ENCODE measurements around the gene NAP1L1. TPM values are rescaled to one million over a fixed set of nuclear protein-coding genes. Genes with fewer than 3 reads are reported as not detected.
A peak's percentile ranks its signal among the peaks of the same experiment; 100 is the strongest.

Gene NAP1L1
- total RNA-seq, 4 donors from 2014 or later, result 103 to 279 (median 201) TPM

DNA sequence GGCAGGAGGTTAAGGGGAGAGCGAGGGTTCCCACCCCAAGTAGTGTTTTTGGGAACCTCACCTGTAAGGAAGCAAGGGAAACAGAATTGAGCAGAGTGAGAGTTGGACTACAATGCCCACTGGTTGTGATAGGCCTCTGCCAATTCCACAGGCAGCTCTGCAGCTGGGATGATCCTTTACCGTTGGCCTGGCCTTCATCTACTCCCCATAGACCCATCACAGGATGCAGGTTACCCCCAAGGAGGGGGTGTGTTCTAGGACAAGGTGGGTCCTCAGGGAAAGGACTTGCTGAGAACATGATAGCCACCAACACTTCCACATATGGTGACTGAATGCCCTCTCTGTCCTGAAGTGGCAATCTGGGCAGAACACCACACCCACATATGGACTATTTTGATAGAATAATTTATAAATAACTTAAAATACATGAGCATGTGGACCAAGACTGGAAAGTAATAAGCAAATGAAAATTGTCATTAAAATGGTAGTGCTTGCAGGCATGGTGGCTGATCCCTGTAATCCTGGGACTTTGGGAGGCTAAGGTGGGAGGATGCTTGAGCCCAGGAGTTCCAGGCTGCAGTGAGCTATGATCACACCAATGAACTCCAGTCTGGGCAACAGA, 61.3 kb downstream of the NAP1L1 start:
- Histone ChIP-seq H3K27ac (no peak overlapping the region), H3K27me3 (no peaks in the 10 kb centered on the region), H3K9me3 (no peaks in the 10 kb centered on the region), H3K36me3 (no peaks in the 10 kb centered on the region), H3K4me1 (peaks cover 3 to 55% (median 18%) of the 10 kb centered on the region in 3 donors), H3K4me3 (no peak overlapping the region)
- DNase-seq, result no peak
- 90 to 92% methylated on average over 2 of the region's 2 CpGs for WGBS, 2 donors
- TF ChIP-seq, protein P1, sequence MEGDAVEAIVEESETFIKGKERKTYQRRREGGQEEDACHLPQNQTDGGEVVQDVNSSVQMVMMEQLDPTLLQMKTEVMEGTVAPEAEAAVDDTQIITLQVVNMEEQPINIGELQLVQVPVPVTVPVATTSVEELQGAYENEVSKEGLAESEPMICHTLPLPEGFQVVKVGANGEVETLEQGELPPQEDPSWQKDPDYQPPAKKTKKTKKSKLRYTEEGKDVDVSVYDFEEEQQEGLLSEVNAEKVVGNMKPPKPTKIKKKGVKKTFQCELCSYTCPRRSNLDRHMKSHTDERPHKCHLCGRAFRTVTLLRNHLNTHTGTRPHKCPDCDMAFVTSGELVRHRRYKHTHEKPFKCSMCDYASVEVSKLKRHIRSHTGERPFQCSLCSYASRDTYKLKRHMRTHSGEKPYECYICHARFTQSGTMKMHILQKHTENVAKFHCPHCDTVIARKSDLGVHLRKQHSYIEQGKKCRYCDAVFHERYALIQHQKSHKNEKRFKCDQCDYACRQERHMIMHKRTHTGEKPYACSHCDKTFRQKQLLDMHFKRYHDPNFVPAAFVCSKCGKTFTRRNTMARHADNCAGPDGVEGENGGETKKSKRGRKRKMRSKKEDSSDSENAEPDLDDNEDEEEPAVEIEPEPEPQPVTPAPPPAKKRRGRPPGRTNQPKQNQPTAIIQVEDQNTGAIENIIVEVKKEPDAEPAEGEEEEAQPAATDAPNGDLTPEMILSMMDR (IDR thresholded peaks at IDR 0.05), result no peak
- no peak for TF ChIP-seq POLR2A (IDR thresholded peaks at IDR 0.05)
- intact Hi-C loops (cut with DNase I), result no loop called here

DNA sequence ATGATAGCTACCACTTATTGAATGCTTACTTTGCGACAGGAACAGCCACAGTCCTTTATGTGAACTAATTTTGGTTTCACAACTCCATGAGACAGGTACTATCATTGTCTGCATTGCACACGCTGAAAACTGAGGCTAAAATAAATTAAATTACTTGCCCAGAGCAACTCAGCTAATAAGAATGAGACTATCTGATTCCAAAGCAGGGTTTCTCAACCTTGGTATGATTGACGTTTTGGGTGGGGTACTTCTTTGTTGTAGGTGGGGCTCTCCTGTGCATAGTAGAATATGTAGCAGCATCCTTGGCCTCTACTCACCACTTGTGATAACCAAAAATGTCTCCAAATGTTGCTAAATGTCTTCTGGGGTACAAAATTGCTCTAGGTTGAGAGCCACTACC, 62.0 kb downstream of the NAP1L1 start:
- Histone ChIP-seq H3K27me3 (no peaks in the 10 kb centered on the region), H3K27ac (no peak overlapping the region), H3K36me3 (no peaks in the 10 kb centered on the region), H3K9me3 (no peaks in the 10 kb centered on the region), H3K4me3 (no peak overlapping the region), H3K4me1 (peaks cover 3 to 50% (median 15%) of the 10 kb centered on the region in 3 donors)
- 79 to 83% methylated on average over 3 of the region's 3 CpGs for WGBS, 2 donors
- no peak for TF ChIP-seq POLR2A (IDR thresholded peaks at IDR 0.05)
- TF ChIP-seq, protein P1 (IDR thresholded peaks at IDR 0.05), result no peak
- DNase-seq, result no peak
- intact Hi-C loops (cut with DNase I), result no loop called here

DNA sequence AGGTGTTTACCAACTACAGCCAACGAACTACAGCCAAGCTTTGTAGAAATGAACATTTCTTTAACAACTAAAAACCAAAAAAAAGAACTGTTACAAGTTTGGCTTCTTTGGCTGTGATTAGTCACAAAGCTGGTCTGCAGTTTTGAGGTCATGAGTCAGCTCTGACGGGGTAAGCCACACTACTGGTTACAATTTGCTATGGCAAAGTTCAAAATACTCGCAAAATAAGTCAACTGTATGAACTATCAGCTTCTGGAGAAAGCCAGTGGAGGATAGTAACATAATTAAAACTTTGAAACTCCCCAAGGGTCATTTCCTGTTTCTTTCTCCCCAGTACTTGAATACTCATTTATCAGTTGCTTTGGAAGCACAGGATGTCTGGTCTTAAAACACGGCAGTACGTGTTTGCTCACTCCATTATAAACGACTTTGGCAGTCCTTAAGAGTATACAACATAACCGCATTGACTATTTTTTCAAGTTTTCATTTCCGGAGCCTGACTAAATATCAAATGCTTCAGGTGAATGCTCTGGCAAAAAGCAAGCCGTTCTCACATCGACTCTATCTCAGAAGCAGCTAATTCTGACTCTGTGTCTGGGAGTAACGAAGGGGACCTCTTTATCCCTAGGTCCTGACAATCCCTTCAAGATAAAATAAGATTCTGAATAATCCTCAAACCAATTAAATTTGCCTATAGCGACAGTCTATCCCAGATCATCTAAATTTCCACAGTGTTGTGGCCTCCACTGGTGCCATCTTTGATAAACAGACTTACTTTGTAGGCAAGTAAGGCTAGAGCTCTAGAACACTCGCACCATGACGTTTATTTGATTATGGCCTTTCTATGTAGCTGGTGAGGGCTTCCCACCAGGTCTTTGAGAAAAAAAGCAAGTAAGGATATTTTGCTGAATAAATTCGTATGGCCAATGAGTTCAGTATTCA, 63.5 kb downstream of the NAP1L1 start:
- TF ChIP-seq, protein P1 (IDR thresholded peaks at IDR 0.05), result no peak
- no peak for TF ChIP-seq POLR2A (IDR thresholded peaks at IDR 0.05)
- DNase-seq, result no peak
- Histone ChIP-seq H3K4me3 (no peak overlapping the region), H3K36me3 (no peaks in the 10 kb centered on the region), H3K4me1 (peaks cover 3 to 35% (median 15%) of the 10 kb centered on the region in 3 donors), H3K27ac (peak overlapping the region; percentile 69 to 88 (median 74)), H3K9me3 (no peaks in the 10 kb centered on the region), H3K27me3 (no peaks in the 10 kb centered on the region)
- intact Hi-C loops (cut with DNase I), result no loop called here
- 33 to 41% methylated on average over 15 of the region's 15 CpGs for WGBS, 2 donors

DNA sequence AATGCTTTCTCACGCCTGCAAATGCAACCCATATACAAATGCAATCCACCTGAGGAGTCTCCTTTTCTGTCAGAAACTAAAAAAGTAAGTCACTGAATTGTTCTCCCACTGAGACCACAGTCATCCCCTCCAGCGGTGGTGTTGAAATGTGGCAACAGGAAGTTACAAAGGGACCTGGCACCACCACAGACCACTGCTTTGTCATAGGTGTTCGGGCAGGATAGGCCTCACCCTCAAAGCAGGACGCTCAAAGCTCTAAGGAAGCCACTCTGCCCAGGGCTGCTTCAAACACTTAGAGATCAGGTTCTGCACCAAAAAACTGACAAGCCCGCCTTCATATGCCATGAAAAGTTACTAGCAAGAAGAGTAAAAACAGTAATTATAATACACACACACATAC, 64.2 kb downstream of the NAP1L1 start:
- WGBS, 2 donors, result 8 to 43% methylated on average over 3 to 5 of the region's 5 CpGs
- peak in 1 of 4 donors; percentile 8 for TF ChIP-seq POLR2A (IDR thresholded peaks at IDR 0.05)
- TF ChIP-seq, protein P1 (IDR thresholded peaks at IDR 0.05), result no peak

DNA sequence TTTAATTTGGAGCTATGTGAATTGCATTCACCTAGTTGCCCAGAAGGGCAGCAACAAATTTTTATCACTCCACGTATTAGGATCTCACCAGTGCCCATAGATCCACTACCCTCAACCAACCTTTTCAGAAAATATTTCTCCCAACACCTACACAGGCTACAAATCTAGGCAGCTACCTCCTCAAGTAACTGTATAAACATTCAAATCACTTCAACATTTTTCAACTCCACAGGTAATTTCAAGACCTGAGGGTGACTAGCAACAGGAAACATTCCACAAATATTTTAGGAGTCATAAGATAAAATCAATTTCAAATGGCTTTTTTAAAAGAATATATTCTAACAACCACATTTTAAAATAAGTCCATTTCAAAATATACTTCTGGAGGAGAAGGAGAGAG, 65.8 kb downstream of the NAP1L1 start:
- no peak overlapping the region for H3K4me3 ChIP-seq
- peaks cover 3 to 21% (median 11%) of the 10 kb centered on the region in 3 donors for H3K4me1 ChIP-seq
- H3K9me3 ChIP-seq, result no peaks in the 10 kb centered on the region
- intact Hi-C loops (cut with DNase I), result loop anchor here (10.0 kb wide), 1 partner anchor 174 kb away; no protein-coding TSS in a partner anchor
- 71 to 86% methylated on average over 1 of the region's 1 CpG for WGBS, 2 donors
- no peaks in the 10 kb centered on the region for H3K36me3 ChIP-seq
- H3K27ac ChIP-seq, result no peak overlapping the region
- no peak for DNase-seq
- no peaks in the 10 kb centered on the region for H3K27me3 ChIP-seq
- TF ChIP-seq POLR2A (IDR thresholded peaks at IDR 0.05), result no peak
- TF ChIP-seq, protein P1 (IDR thresholded peaks at IDR 0.05), result no peak

More for the DNA sequence above, 64.2 kb downstream of the NAP1L1 start:
- peak overlapping the region; percentile 69 to 88 (median 74) for H3K27ac ChIP-seq
- no peaks in the 10 kb centered on the region for H3K27me3 ChIP-seq
- H3K4me1 ChIP-seq, result peaks cover 3 to 28% (median 11%) of the 10 kb centered on the region in 3 donors
- H3K4me3 ChIP-seq, result no peak overlapping the region
- no peaks in the 10 kb centered on the region for H3K9me3 ChIP-seq
- no peak for DNase-seq
- intact Hi-C loops (cut with DNase I), result no loop called here
- H3K36me3 ChIP-seq, result no peaks in the 10 kb centered on the region
